ENCODE measurements around the gene DIP2A.

GRCh38 chr21:46570119-46570518, 111.4 kb downstream of the DIP2A start:
- TF ChIP-seq POLR2AphosphoS5 (IDR thresholded peaks at IDR 0.05) = no peak
- TF ChIP-seq CTCF (IDR thresholded peaks at IDR 0.05) = no peak
- no peak for TF ChIP-seq EP300 (IDR thresholded peaks at IDR 0.05)
- TF ChIP-seq POLR2A (IDR thresholded peaks at IDR 0.05) = no peak
